Activated CD4-positive, alpha-beta T cell treated with anti-CD3 and anti-CD28 coated beads for 1 hour (primary cell): ENCODE data around the gene FKBP15.
"Not testable (repeated sequence)": the region's sequence is repeated elsewhere in the genome, so short reads cannot be mapped to it uniquely, and the experiment has no call there.

Experiments used
- DNase-seq: peaks from one replicate; pipeline ENCODE4 v3.0.0-alpha.2; 2020

FKBP15 gene

GRCh38 chr9:113177251-113177650 is 43.8 kb downstream of the FKBP15 start:
- no peak for DNase-seq

- no peak for DNase-seq
Observed at GRCh38 chr9:113176803-113177202, 44.3 kb downstream of the FKBP15 start.

GRCh38 chr9:113173341-113173740 is 47.7 kb downstream of the FKBP15 start:
- DNase-seq = no peak

- no peak for DNase-seq
Observed at GRCh38 chr9:113168809-113169208, 52.3 kb downstream of the FKBP15 start.

GRCh38 chr9:113166039-113166438 is 55.0 kb downstream of the FKBP15 start:
- no peak for DNase-seq

- DNase-seq = no peak
Observed at GRCh38 chr9:113164536-113165300, 56.4 kb downstream of the FKBP15 start.

- DNase-seq = no peak
Observed at GRCh38 chr9:113163001-113163400, 58.1 kb downstream of the FKBP15 start.

- DNase-seq = no peak
Observed at GRCh38 chr9:113160571-113160970, 60.5 kb downstream of the FKBP15 start.

GRCh38 chr9:113158446-113158845 is 62.6 kb downstream of the FKBP15 start:
- no peak for DNase-seq

GRCh38 chr9:113156880-113157279 is 64.2 kb downstream of the FKBP15 start:
- DNase-seq = no peak

GRCh38 chr9:113155911-113156588 is 65.0 kb downstream of the FKBP15 start:
- no peak for DNase-seq

GRCh38 chr9:113154946-113155345 is 66.1 kb downstream of the FKBP15 start:
- DNase-seq = no peak

- no peak for DNase-seq
Observed at GRCh38 chr9:113154471-113154870, 66.6 kb downstream of the FKBP15 start.

- DNase-seq = no peak
Observed at GRCh38 chr9:113153599-113153998, 67.5 kb downstream of the FKBP15 start.

- DNase-seq = no peak
Observed at GRCh38 chr9:113152699-113153098, 68.4 kb downstream of the FKBP15 start.

GRCh38 chr9:113151696-113152630 is 69.1 kb downstream of the FKBP15 start:
- no peak for DNase-seq

GRCh38 chr9:113150670-113151611 is 70.1 kb downstream of the FKBP15 start, which contains the start of gene SLC31A2:
SLC31A2 (plus strand) TSS chr9:113151007; CDS start chr9:113151075, 68 bp downstream.
- peak; percentile 76 for DNase-seq

- DNase-seq = not testable (repeated sequence)
Observed at GRCh38 chr9:113149561-113149960, 71.5 kb downstream of the FKBP15 start.

GRCh38 chr9:113148781-113149510 is 72.1 kb downstream of the FKBP15 start:
- no peak for DNase-seq

- DNase-seq = no peak
Observed at GRCh38 chr9:113148372-113148705, 72.7 kb downstream of the FKBP15 start.

GRCh38 chr9:113143432-113144227 is 77.4 kb downstream of the FKBP15 start:
- no peak for DNase-seq
